RCC 7860 (cell line): Measurements from ENCODE around the gene MCF2L2.

ENCODE experiments used
- DNase-seq: peaks from one replicate; pipeline ENCODE4 v3.0.0-alpha.2; 2015; ENCODE audit warnings: low spot score
- FAIRE-seq: peaks from 2 replicates; lab custom pipeline; 2012; peaks lifted over from hg19 to GRCh38; lab: Jason Lieb, UNC

The MCF2L2 gene

GRCh38 chr3:183272791-183273190, 155.6 kb downstream of the MCF2L2 start:
- DNase-seq (no peak), FAIRE-seq (no peak)

GRCh38 chr3:183272142-183272541, 156.3 kb downstream of the MCF2L2 start:
- DNase-seq, result no peak
- no peak for FAIRE-seq

- FAIRE-seq, result no peak
- DNase-seq, result no peak
Measured at GRCh38 chr3:183270344-183270743, 158.1 kb downstream of the MCF2L2 start.

DNA sequence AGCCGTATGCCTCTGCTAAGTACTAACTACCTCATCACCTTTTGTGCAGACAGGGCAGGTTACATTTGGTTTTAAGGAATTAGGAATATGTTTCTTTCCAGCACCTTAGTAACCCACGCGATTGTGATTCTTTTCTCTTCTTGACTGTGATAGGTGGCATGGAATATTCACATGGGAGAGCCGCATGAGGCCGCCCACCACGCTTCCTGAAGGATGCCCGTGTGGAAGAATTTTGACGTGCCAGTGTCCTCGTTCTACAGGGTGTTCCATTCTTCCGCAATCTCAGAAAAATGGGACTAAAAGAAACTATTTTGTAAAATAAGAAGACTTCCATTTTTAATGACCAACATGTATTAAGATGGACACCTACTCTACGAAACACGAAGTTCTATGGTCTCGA, 159.1 kb downstream of the MCF2L2 start:
- DNase-seq (no peak), FAIRE-seq (no peak)

GRCh38 chr3:183268366-183268765, 160.1 kb downstream of the MCF2L2 start:
- no peak for FAIRE-seq
- DNase-seq, result no peak

DNA sequence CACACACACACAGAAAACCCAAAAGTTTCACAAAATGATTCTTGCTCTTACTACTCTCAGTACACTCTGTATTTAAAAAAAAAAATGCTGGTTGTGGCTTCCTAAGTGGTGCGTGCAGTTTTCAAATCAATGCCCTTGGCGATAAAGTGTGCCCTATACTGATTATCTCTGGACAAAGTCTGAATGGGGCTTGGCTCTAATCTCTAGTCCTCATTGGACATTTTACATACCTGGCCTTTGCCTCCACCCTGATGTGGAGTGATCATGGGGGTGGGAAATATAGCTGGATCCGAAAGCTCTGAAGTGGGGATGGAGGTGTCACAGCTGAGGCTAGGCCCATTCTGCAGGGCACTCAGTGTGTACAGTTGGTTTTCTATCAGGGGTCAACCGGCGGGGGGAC, 161.3 kb downstream of the MCF2L2 start:
- FAIRE-seq, result no peak

GRCh38 chr3:183266454-183266853, 162.0 kb downstream of the MCF2L2 start:
- no peak for DNase-seq
- FAIRE-seq, result no peak

More for the DNA sequence above, 161.3 kb downstream of the MCF2L2 start:
- DNase-seq, result no peak

GRCh38 chr3:183265834-183266417, 162.5 kb downstream of the MCF2L2 start:
- DNase-seq (peak; percentile 95), FAIRE-seq (peak; percentile 96)

- FAIRE-seq (no peak), DNase-seq (no peak)
Measured at GRCh38 chr3:183265157-183265642, 163.2 kb downstream of the MCF2L2 start.

DNA sequence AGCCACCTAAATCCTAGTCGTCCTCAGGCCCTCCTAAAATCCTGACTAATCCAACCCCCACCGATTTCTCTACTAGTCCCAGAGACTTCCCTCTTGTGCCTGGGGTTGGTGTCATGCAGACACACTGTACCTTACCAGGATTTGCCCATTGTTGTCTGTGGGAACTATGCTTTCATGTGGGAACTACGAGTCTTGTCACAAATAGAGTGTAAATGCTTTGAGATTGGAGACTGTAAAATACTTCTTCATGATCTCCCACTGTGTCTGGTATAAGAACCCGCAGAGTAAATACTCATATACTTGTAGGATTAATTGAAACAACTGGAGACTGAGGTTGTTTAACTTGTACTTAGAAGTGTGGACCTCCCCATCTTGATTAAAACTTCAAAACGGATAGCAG, 164.2 kb downstream of the MCF2L2 start:
- DNase-seq (no peak), FAIRE-seq (no peak)

GRCh38 chr3:183262875-183263378, 165.5 kb downstream of the MCF2L2 start:
- FAIRE-seq (no peak), DNase-seq (no peak)

GRCh38 chr3:183261151-183261724, 167.2 kb downstream of the MCF2L2 start:
- DNase-seq (no peak), FAIRE-seq (no peak)

- no peak for DNase-seq
Measured at GRCh38 chr3:183260167-183260904, 168.1 kb downstream of the MCF2L2 start.

DNA sequence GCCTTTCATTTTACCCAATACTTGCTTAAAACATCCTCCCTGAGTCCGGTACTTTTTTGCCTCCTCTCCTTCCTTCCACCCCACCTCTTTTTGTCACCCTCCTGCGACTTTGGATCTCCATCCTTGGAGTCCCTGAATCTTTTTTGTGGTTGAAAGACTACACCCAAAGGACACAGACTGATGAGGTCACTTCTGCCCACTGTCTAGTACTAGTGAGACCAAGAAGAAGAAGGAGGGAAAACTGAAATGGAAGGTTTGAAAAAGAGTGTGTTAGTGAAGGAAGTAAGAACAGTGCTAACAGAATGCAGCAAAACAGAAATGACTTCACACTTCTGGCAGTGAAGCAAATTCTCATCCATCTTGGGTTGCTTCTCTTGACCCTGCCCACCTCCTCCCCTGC, 168.8 kb downstream of the MCF2L2 start:
- no peak for FAIRE-seq
- no peak for DNase-seq

More at GRCh38 chr3:183260167-183260904, 168.1 kb downstream of the MCF2L2 start:
- FAIRE-seq, result no peak

DNA sequence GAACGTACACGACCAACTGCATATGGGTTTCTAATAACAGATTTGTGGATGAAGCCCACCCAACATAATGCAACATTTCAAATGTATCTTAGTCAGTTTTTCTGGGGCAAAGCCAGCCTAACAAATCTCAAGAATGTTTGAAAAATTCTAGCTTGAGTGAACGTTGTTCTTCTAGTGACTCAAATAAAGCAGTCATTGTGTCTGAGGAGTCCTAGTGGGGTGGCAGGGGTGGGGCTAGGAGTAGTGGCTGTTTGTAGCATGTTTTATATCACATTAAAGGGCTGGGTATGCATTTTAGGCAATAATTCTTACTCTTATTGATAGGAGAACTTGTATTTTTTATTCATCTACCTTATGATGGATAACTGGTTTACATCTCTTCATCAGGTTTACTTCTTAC, 169.3 kb downstream of the MCF2L2 start:
- FAIRE-seq (no peak), DNase-seq (no peak)

DNA sequence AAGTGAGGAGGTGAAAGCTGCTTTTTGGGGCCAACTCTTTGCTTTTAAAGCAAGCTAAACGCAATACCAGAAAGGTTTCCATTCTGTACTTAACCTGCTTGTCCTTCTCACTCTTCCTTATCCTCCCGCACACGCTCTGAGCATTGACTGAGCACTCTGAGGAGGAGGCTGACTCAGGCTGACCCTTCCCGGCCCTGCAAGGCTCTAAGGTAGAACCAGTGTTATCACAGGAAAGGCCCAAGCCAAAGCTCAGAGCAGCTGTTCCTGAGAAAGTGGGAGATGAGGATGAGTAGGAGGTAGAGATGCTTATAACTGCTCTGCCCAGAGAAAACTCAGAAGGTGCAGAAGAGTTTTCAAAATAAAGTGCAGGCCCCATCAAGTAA, 173.1 kb downstream of the MCF2L2 start:
- peak; percentile 73 for DNase-seq
- FAIRE-seq, result peak; percentile 83

- DNase-seq, result no peak
- no peak for FAIRE-seq
Measured at GRCh38 chr3:183254487-183255347, 173.7 kb downstream of the MCF2L2 start.

- FAIRE-seq (no peak), DNase-seq (peak; percentile 29)
Measured at GRCh38 chr3:183253528-183254486, 174.6 kb downstream of the MCF2L2 start.

DNA sequence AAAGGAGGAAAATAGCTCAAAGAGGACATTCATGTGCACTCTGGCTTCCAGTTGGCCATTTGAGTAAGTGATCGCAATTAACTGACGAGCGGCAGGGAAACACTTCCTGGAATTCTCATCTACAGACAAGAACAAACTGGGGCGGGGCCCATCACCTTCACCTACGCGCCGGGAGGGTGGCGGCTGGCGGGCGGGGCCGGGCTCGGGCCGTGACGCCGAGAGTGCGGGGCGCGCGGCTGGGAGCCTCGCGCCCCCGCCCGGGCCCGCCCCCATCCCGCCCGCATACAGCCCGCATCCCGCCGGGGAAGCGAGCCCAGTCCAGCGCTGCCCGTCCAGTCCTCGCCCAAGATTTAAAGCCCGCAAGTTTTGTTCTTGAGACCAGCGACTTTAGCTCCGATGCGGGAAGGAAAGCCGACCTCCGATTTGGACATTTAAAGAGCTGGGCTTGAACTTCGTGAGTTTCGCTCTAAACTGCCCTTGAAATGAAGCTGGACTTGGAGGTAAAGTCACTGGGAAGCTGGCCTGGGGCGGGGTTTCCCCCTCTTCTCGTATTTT, 175.4 kb downstream of the MCF2L2 start, which contains the start of gene B3GNT5:
TSS of gene B3GNT5 (plus strand) at position 281 of the 555 bp plus-strand sequence. CDS start 16,546 bp downstream, outside the sequence.
- FAIRE-seq (no peak), DNase-seq (no peak)
